ENCODE results near the gene PPP1R3D. TPM values are rescaled to one million over a fixed set of nuclear protein-coding genes. Genes with fewer than 3 reads are reported as not detected.
"Not testable (repeated sequence)": the region's sequence is repeated elsewhere in the genome, so short reads cannot be mapped to it uniquely, and the experiment has no call there.

The PPP1R3D gene
- total RNA-seq, 2 experiments from 2014 or later, result 5.5 to 6.1 TPM

- ChIA-PET POLR2A (interaction anchor here (1.6 kb wide), 1 partner anchor 7 kb away, joined by 3 read pairs; the partner anchor contains the start of genes FAM217B and PPP1R3D), CTCF (no interaction called here)
These were observed 7.3 kb downstream of the PPP1R3D start for GRCh38 chr20:59932616-59933295.

GRCh38 chr20:59931511-59932312, 8.4 kb downstream of the PPP1R3D start:
- ChIA-PET CTCF (no interaction called here), POLR2A (interaction anchor here (1.6 kb wide), 1 partner anchor 8 kb away, joined by 3 read pairs; the partner anchor contains the start of genes FAM217B and PPP1R3D)

GRCh38 chr20:59925899-59926298, 14.2 kb downstream of the PPP1R3D start:
- ChIA-PET POLR2A (no interaction called here), CTCF (interaction anchor here (1.5 kb wide), 1 partner anchor 14 kb away, joined by 4 read pairs; the partner anchor contains the start of genes FAM217B and PPP1R3D)

GRCh38 chr20:59925359-59925758, 14.7 kb downstream of the PPP1R3D start:
- CTCF ChIA-PET, result interaction anchor here (1.5 kb wide), 1 partner anchor 15 kb away, joined by 4 read pairs; the partner anchor contains the start of genes FAM217B and PPP1R3D
- POLR2A ChIA-PET, result no interaction called here

- CTCF ChIA-PET, result no interaction called here
- POLR2A ChIA-PET, result no interaction called here
These were observed 16.6 kb downstream of the PPP1R3D start for GRCh38 chr20:59923514-59923913.

GRCh38 chr20:59920944-59921343, 19.2 kb downstream of the PPP1R3D start:
- POLR2A ChIA-PET, result no interaction called here
- CTCF ChIA-PET, result no interaction called here

- POLR2A ChIA-PET, result no interaction called here
- CTCF ChIA-PET, result no interaction called here
These were observed 27.5 kb downstream of the PPP1R3D start for GRCh38 chr20:59912609-59913008.

GRCh38 chr20:59911041-59911440, 29.1 kb downstream of the PPP1R3D start:
- CTCF ChIA-PET, result no interaction called here
- POLR2A ChIA-PET, result no interaction called here

- ChIA-PET POLR2A (no interaction called here), CTCF (no interaction called here)
These were observed 31.2 kb downstream of the PPP1R3D start for GRCh38 chr20:59908855-59909254.

- ChIA-PET POLR2A (no interaction called here), CTCF (no interaction called here)
These were observed 36.5 kb downstream of the PPP1R3D start for GRCh38 chr20:59903621-59904020.

GRCh38 chr20:59902470-59902869, 37.6 kb downstream of the PPP1R3D start:
- ChIA-PET CTCF (no interaction called here), POLR2A (no interaction called here)

GRCh38 chr20:59895908-59896307, 44.2 kb downstream of the PPP1R3D start:
- ChIA-PET POLR2A (no interaction called here), CTCF (no interaction called here)

- ChIA-PET POLR2A (no interaction called here), CTCF (no interaction called here)
These were observed 48.5 kb downstream of the PPP1R3D start for GRCh38 chr20:59891581-59891980.

- CTCF ChIA-PET, POLR2A ChIA-PET: not testable (repeated sequence)
These were observed 50.1 kb downstream of the PPP1R3D start for GRCh38 chr20:59890035-59890434.

- ChIA-PET CTCF (no interaction called here), POLR2A (no interaction called here)
These were observed 52.1 kb downstream of the PPP1R3D start for GRCh38 chr20:59888050-59888449.

Other genes with a start within 250 kb of the PPP1R3D start
- 1 to 10 TPM; 3.9 to 4.4 TPM for gene SYCP2, start 6.7 kb downstream of the PPP1R3D start, total RNA-seq
- 10 to 100 TPM; 28.3 to 33.2 TPM for gene FAM217B, start 84 bp upstream of the PPP1R3D start, total RNA-seq
- gene CDH26, start 18.1 kb upstream of the PPP1R3D start, total RNA-seq, result 1 to 10 TPM in 1 of 2 experiments, under 1 TPM in 1; 0.46 to 1.1 TPM

All from activated CD8-positive, alpha-beta memory T cell treated with anti-CD3 and anti-CD28 coated beads for 36 hours (primary cell).